KMS-11 (cell line): ENCODE data around the gene KLF8.

Experiments
- H2AFZ ChIP-seq: fragments of 200-600 bp; sonication (generic); 2 replicates; pipeline ENCODE4 v1.6.1; 2016; ENCODE audit warnings: antibody characterized with exemption, mixed run types, low read depth
- H3K27ac ChIP-seq: fragments of 200-600 bp; sonication (generic); 2 replicates; pipeline ENCODE4 v1.6.1; 2016; ENCODE audit warnings: mild to moderate bottlenecking, mixed run types
- H3K27me3 ChIP-seq: fragments of 200-600 bp; sonication (generic); 2 replicates; pipeline ENCODE4 v1.6.1; 2017; ENCODE audit warnings: mild to moderate bottlenecking, low read depth, mixed run types, moderate library complexity; ENCODE audit not compliant: insufficient read depth
- H3K36me3 ChIP-seq: fragments of 200-600 bp; sonication (generic); 2 replicates; pipeline ENCODE4 v1.6.1; 2017; ENCODE audit warnings: mild to moderate bottlenecking, mixed run types; ENCODE audit not compliant: insufficient read depth
- H3K4me1 ChIP-seq: fragments of 200-600 bp; sonication (generic); 2 replicates; pipeline ENCODE4 v1.6.1; 2016; ENCODE audit warnings: mild to moderate bottlenecking, low read depth, mixed run types; ENCODE audit not compliant: poor library complexity, severe bottlenecking
- H3K4me2 ChIP-seq: fragments of 200-600 bp; sonication (generic); 2 replicates; pipeline ENCODE4 v1.7.0; 2016; ENCODE audit warnings: mild to moderate bottlenecking, mixed run types
- H3K4me3 ChIP-seq: fragments of 200-600 bp; sonication (generic); IDR thresholded peaks from 2 replicates; pipeline ENCODE4 v1.6.1; 2017; ENCODE audit warnings: low read depth, low read length, mixed read lengths; ENCODE audit not compliant: insufficient read depth
- H3K79me2 ChIP-seq: fragments of 200-600 bp; sonication (generic); 2 replicates; pipeline ENCODE4 v1.6.1; 2016; ENCODE audit warnings: low read depth, mixed run types; ENCODE audit not compliant: insufficient read depth
- H3K9ac ChIP-seq: fragments of 200-600 bp; sonication (generic); 2 replicates; pipeline ENCODE4 v1.6.1; 2016; ENCODE audit warnings: mild to moderate bottlenecking, mixed run types
- H4K20me1 ChIP-seq: fragments of 200-600 bp; sonication (generic); 2 replicates; pipeline ENCODE4 v1.6.1; 2016; ENCODE audit warnings: mild to moderate bottlenecking, mixed run types; ENCODE audit not compliant: insufficient read depth
- CTCF ChIP-seq: fragments of 200-600 bp; sonication (generic); conservative IDR thresholded peaks from 2 replicates; pipeline ENCODE4 v1.6.1; 2017; ENCODE audit warnings: low read depth, mild to moderate bottlenecking, antibody characterized with exemption, low read length, moderate library complexity, mixed read lengths

The KLF8 gene

GRCh38 chrX:56314334-56314733 lies 82.2 kb downstream of the KLF8 start:
- peaks cover 12% of the 10 kb centered on the region for H3K4me1 ChIP-seq
- TF ChIP-seq CTCF = no peak
- peak overlapping the region; percentile 47; the same call in 1 of the 2 replicates for H3K4me2 ChIP-seq
- no peaks in the 10 kb centered on the region for H4K20me1 ChIP-seq
- H3K79me2 ChIP-seq = no peaks in the 10 kb centered on the region
- H3K4me3 ChIP-seq = no peak overlapping the region
- H3K27me3 ChIP-seq = no peaks in the 10 kb centered on the region
- H3K9ac ChIP-seq = peak overlapping the region; percentile 25; the same call in 1 of the 2 replicates
- peak overlapping the region; percentile 22; the same call in 1 of the 2 replicates for H2AFZ ChIP-seq
- no peaks in the 10 kb centered on the region for H3K36me3 ChIP-seq
- no peak overlapping the region for H3K27ac ChIP-seq

DNA sequence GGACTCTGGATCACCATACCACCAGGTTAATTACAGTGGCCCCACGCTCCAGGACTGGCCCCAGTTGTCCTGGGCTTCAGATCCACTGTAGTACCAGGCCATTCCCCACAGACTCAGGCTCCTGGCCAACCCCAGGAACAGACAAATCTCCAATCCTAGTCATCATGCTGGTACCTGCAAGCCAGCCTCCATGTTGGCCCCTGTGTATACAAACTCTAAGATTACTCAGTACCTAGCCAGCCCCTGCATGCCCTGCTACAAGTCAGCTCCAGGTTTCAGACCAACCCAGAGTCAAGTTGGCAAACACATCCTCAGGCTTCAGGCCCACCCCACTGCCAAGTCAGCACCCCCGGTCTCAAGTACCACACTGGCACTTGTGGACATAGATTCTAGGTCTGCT lies 85.9 kb downstream of the KLF8 start:
- Histone ChIP-seq H4K20me1 (no peaks in the 10 kb centered on the region), H3K27me3 (no peaks in the 10 kb centered on the region), H3K4me2 (no peak overlapping the region), H3K36me3 (no peaks in the 10 kb centered on the region), H3K9ac (no peak overlapping the region), H3K79me2 (no peaks in the 10 kb centered on the region), H3K27ac (no peak overlapping the region), H2AFZ (no peak overlapping the region), H3K4me3 (no peak overlapping the region), H3K4me1 (peaks cover 12% of the 10 kb centered on the region)
- no peak for TF ChIP-seq CTCF

- H3K27me3 ChIP-seq = no peaks in the 10 kb centered on the region
- no peak for TF ChIP-seq CTCF
- H3K4me3 ChIP-seq = no peak overlapping the region
- no peaks in the 10 kb centered on the region for H3K79me2 ChIP-seq
- H3K9ac ChIP-seq = no peak overlapping the region
- H4K20me1 ChIP-seq = no peaks in the 10 kb centered on the region
- H3K4me1 ChIP-seq = peaks cover 1% of the 10 kb centered on the region
- no peaks in the 10 kb centered on the region for H3K36me3 ChIP-seq
- no peak overlapping the region for H3K4me2 ChIP-seq
- no peak overlapping the region for H3K27ac ChIP-seq
- no peak overlapping the region for H2AFZ ChIP-seq
Measured at GRCh38 chrX:56319165-56319564, 87.0 kb downstream of the KLF8 start.
